OCI-LY7 (cell line): ENCODE results near the gene ARHGEF12.

Experiments
- CTCF ChIP-seq: fragments of 200-600 bp; sonication (generic); conservative IDR thresholded peaks from 2 replicates; pipeline ENCODE4 v1.5.1; 2014; ENCODE audit warnings: mild to moderate bottlenecking, antibody characterized with exemption, low read length, moderate library complexity, mixed read lengths
- EZH2phosphoT487 ChIP-seq: fragments of 200-600 bp; sonication (generic); IDR thresholded peaks from 2 replicates; pipeline ENCODE4 v1.6.1; 2018; ENCODE audit warnings: low read depth, borderline replicate concordance, mild to moderate bottlenecking, mixed run types, antibody characterized with exemption, low read length, moderate library complexity, mixed read lengths

- no peak for TF ChIP-seq CTCF
- TF ChIP-seq EZH2phosphoT487, result no peak
Measured at GRCh38 chr11:120337355-120338106, 1.3 kb downstream of the ARHGEF12 start.
